ENCODE results near the gene RPL22.
A peak's percentile ranks its signal among the peaks of the same experiment; 100 is the strongest.

The RPL22 gene

DNA sequence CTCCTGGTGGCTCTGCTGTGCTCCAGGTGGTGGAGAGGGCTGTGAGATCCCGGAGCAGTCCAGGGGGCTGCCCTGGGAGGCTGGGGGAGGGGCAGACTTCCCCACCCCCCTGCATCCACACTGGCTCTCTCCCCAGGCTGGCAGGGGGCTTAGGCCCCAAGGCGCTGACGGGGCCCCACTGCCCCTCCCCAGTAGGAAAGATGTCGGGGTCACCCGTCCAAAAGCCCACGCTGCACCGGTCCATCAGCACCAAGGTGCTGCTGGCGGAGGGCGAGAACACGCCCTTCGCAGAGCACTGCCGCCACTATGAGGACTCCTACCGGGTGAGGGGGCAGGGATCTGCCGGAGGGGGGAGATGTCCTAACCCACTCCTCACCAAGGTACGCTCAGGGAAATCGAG, 12.3 kb upstream of the RPL22 start:
- no peak overlapping the region for H3K27ac ChIP-seq
- TF ChIP-seq ZFX (IDR thresholded peaks at IDR 0.05): no peak
- TF ChIP-seq, protein P1, sequence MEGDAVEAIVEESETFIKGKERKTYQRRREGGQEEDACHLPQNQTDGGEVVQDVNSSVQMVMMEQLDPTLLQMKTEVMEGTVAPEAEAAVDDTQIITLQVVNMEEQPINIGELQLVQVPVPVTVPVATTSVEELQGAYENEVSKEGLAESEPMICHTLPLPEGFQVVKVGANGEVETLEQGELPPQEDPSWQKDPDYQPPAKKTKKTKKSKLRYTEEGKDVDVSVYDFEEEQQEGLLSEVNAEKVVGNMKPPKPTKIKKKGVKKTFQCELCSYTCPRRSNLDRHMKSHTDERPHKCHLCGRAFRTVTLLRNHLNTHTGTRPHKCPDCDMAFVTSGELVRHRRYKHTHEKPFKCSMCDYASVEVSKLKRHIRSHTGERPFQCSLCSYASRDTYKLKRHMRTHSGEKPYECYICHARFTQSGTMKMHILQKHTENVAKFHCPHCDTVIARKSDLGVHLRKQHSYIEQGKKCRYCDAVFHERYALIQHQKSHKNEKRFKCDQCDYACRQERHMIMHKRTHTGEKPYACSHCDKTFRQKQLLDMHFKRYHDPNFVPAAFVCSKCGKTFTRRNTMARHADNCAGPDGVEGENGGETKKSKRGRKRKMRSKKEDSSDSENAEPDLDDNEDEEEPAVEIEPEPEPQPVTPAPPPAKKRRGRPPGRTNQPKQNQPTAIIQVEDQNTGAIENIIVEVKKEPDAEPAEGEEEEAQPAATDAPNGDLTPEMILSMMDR (conservative IDR thresholded peaks at IDR 0.05): no peak

GRCh38 chr1:6210591-6211355, 11.4 kb upstream of the RPL22 start:
- TF ChIP-seq ZFX (IDR thresholded peaks at IDR 0.05): no peak
- TF ChIP-seq, protein P1 (conservative IDR thresholded peaks at IDR 0.05): no peak
- H3K27ac ChIP-seq: no peak overlapping the region

DNA sequence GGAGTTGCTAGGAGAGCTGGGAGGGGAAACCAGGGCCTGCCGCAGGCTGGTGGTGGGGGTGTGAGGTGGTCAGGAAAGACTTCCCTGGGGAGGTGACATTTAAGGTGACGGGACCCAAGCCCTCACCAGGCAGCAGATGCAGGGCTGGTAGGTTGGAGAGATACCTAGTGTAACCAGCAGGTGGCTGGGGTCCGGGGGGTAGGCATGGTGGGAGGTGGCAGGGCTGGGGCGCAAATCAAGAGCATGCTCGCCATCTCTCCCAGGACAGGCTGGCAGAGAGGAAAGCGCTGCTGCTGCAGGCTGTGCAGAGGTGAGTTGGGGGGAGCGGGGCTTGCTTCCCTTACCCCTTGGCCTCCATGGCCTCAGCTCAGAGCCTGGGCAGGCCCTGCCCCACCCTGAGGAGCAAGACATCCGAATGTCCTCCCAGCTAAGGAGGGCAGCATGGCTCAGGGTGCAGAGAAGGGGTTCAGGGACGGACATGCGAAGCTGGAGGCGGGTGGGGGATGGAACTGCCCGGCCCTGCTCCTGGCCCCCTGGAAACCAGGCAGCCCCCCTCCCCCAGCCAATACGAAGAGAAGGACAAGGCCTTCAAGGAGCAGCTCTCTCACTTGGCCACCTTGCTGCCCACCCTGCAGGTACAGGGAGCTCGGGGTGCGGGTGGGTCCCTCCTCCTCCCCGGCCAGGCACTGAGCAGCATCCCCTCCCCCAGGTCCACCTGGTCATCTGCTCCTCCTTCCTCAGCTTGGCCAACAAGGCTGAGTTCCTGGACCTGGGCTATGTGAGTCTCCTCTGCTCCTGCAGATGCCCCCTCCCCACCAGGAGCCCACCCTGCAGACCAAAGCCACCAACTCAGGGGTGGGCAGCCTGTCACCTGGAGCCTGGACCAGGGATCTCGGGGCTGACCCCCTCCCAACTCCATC, 10.5 kb upstream of the RPL22 start:
- H3K27ac ChIP-seq: no peak overlapping the region
- TF ChIP-seq ZFX (IDR thresholded peaks at IDR 0.05): no peak
- TF ChIP-seq, protein P1 (conservative IDR thresholded peaks at IDR 0.05): no peak

DNA sequence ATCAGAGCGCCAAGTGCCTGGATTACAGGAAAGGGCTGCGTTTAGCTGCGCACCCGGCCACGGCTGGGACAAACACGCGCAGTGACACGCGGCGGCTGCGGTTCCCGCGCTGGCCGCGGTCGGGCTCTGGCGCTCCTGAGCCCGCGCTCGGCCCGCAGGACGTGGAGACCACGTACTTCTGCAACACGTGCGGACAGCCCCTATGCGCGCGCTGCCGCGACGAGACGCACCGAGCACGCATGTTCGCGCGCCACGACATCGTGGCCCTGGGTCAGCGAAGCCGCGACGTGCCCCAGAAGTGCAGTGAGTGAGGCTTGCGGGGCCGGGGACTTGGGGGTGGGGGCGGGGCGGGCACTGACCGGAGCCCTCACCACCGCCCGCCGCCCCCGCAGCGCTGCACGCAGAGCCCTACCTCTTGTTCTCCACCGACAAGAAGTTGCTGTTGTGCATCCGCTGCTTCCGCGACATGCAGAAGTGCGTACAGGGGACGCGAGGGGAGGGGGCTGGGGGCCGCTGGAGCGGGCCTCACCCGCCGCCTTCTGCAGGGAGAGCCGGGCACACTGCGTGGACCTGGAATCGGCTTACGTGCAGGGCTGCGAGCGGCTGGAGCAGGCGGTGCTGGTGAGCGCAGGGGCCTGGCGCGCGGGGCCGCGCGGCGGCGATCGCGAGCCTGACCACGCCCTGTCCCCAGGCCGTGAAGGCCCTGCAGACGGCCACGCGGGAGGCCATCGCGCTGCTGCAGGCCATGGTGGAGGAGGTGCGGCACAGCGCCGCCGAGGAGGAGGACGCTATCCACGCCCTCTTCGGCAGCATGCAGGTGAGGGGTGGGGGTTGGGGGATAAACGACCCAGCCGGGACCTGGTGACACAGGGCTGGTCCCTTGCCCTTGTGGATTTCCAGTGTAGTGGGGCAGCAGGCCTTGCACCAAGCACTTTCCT, 9.6 kb upstream of the RPL22 start:
- no peak for TF ChIP-seq ZFX (IDR thresholded peaks at IDR 0.05)
- TF ChIP-seq, protein P1 (conservative IDR thresholded peaks at IDR 0.05): no peak
- H3K27ac ChIP-seq: no peak overlapping the region

GRCh38 chr1:6207921-6208320, 8.5 kb upstream of the RPL22 start:
- no peak for TF ChIP-seq ZFX (IDR thresholded peaks at IDR 0.05)
- TF ChIP-seq, protein P1 (conservative IDR thresholded peaks at IDR 0.05): no peak
- no peak overlapping the region for H3K27ac ChIP-seq

GRCh38 chr1:6207075-6207885, 7.9 kb upstream of the RPL22 start:
- peak overlapping the region; percentile 84 for H3K27ac ChIP-seq
- TF ChIP-seq ZFX (IDR thresholded peaks at IDR 0.05): no peak
- TF ChIP-seq, protein P1 (conservative IDR thresholded peaks at IDR 0.05): no peak
